GM21447 (cell line): ENCODE data around the gene IL23R.
A peak's percentile ranks its signal among the peaks of the same experiment; 100 is the strongest.
"Not testable (repeated sequence)": the region's sequence is repeated elsewhere in the genome, so short reads cannot be mapped to it uniquely, and the experiment has no call there.

Source experiments
- ATAC-seq: cut with Tn5 transposase; IDR thresholded peaks from one replicate; pipeline ENCODE4 v1.9.1; 2021; ENCODE audit not compliant: unreplicated experiment

The IL23R gene, protein sequence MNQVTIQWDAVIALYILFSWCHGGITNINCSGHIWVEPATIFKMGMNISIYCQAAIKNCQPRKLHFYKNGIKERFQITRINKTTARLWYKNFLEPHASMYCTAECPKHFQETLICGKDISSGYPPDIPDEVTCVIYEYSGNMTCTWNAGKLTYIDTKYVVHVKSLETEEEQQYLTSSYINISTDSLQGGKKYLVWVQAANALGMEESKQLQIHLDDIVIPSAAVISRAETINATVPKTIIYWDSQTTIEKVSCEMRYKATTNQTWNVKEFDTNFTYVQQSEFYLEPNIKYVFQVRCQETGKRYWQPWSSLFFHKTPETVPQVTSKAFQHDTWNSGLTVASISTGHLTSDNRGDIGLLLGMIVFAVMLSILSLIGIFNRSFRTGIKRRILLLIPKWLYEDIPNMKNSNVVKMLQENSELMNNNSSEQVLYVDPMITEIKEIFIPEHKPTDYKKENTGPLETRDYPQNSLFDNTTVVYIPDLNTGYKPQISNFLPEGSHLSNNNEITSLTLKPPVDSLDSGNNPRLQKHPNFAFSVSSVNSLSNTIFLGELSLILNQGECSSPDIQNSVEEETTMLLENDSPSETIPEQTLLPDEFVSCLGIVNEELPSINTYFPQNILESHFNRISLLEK

DNA sequence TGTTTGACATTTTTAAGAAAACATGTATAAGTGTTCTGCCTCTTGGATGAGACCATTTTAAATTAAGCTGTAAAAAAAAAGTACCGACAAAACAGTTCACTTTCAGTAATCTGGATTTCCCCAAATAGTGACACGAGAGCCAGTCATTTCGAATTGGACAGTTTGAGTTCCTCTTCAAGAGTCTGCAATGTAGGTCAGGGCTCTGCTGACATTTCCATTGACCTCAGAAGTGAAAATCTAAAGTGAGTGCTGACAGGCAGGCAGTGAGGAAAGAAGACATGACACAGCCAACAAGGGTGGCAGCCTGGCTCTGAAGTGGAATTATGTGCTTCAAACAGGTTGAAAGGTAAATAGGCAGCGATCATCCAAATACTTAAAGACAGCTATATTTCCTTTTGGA lies at the start of gene IL23R:
IL23R (plus strand) TSS at position 259 of the 400 bp plus-strand sequence. CDS start 1,667 bp downstream, outside the sequence.
- peak; percentile 85 for ATAC-seq

DNA sequence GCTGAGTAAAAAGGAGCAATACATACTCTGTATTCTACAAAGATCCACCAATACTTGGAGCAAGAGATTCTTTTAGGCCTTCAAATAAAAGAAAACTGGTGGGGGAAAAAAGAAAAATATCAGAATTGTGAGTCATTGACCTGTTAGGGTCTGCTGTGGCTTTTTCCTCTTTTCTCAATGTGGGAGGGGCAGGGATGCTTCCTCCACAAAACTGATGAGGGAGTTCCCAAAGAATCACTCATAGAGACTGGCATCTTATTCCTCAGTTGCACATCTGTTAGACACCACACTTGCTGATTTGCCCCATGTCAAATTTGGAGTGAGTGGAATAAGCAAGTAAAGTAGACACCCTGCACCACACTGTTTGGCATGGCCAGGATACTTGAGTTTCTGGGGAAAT lies 48.1 kb upstream of the IL23R start:
- ATAC-seq = no peak

DNA sequence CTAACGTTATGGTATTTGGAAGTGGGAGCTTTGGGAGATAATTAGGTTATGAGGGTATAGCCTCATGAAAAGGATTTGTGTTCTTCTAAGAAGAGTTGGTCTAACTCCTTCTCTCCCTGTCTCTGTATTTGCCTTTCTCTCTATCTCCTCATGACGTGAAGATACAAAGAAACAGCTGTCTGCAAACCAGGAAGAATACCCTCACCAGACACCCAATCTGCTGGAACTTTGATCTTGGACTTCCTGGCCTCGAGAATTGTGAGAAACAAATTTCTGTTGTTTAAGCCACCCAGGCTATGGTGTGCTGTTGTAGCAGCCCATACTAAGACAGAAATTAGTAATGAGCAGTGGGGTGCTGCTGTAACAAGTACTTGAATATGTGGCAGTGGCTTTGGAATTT lies 47.6 kb upstream of the IL23R start:
- no peak for ATAC-seq

DNA sequence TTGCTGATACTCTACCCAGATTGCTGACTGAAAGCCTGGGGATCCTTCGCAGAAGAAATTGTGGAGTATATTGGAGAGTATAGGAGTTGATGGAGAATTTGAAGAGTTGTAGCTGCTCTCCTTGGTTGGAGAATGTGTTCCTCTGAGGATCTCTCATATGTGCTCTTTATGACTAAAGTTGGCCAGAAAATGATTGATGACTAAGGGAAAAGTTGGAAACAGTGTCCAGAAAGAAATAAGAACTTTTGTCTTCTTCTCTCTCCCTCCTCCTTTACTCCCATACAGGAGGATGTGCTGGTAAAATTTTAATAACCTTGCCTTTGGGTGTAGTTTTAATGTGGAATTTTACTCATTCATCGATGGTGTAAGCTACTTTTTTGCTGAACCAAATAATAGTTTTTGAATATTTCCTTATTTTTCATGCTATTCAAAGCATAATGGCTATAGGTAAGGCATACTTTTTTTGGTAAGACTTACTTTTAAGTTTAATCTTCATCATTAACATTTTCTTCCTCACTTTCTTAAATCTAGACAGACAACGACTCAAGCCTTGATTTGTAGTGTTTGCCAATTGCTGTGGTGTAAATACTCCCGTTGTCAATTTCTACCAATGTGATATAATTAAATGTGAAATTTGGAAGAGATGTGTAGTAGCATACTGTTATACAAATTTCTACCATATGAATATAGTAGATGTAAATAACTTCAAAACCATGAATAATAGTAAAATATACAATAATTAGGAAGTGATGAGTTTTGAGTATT lies 45.2 kb upstream of the IL23R start:
- no peak for ATAC-seq

DNA sequence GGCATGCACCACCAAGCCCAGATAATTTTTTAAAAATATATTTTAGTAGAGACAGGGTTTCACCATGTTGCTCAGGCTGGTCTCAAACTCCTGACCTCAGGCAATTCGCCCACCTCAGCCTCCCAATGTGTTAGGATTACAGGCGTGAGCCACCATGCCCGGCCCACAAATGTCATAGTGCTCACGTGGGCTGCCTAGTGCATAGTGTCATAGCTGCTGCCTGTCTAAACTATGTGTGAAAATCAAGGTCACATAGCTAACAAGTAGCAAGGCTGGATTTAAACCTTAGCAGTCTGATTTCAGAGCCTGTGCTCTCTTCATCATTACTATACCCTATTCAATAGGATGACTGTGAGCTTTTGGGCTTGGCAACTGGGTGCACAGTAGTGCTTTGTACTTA lies 41.8 kb upstream of the IL23R start:
- ATAC-seq = no peak

DNA sequence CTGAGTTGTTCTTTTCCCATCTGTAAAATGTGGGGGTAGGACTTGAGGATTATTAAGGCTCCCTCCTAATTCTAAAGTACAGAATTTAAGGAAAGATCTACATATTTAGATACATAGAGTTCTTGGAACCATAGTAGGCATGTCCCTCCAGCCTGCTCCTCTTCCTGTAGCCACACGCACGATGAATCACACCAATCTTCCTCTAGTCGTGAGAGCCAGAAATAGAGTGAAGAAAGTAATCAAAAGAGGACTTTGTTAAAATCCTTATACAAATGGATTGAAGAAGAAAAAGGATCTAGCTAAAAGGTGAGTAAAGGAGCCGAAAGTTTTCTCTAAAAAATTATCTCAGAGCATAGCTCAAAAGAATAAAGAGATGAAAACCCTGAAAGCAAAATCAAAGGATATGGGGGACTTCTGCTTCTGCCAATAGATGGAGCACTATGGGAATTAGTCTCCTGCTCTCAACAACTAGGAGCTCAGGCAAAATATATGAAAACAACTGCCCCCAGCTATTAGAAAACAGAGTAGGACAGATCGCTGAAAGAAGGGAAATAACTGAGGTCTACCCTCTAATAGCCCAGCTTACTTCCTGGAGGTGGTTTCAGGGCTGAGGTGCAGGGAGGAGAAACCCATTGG lies 40.0 kb upstream of the IL23R start:
- ATAC-seq = no peak

DNA sequence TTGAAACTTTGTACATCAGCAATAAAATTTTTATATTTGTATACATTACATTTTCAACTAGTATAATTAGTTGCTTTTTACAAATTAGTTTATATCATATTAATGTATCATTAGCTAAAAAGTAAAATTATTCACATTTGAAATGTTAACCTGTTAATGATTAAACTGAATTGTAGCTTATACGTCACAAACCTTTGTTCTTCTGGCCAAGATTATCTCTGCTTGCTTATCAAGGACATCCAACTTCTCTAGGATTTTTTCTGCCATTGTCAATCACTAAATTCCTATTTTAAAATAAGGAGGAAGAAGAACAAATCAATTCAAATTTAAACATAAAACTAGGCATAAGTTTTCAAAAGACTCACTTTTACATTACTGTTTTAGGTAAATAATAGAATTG lies 39.3 kb upstream of the IL23R start:
- no peak for ATAC-seq

DNA sequence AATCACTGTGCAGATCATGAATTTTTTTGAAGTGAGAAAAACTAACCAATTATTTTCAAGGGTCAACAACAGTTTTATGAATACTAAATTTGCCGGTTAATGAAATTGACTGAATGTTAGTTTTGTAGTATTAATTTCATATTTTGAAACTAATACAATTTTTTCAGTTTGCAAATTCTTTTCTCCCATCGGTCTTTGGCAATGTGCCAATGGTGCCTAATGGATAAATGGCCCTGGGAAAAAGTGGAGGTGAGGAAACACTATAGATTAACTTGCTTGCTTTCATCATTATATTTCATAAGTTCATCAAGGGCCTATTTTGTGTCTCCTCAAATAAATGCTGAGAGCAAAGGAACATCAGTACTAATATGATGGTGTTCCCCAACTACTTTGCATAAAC lies 35.6 kb upstream of the IL23R start:
- ATAC-seq = no peak

DNA sequence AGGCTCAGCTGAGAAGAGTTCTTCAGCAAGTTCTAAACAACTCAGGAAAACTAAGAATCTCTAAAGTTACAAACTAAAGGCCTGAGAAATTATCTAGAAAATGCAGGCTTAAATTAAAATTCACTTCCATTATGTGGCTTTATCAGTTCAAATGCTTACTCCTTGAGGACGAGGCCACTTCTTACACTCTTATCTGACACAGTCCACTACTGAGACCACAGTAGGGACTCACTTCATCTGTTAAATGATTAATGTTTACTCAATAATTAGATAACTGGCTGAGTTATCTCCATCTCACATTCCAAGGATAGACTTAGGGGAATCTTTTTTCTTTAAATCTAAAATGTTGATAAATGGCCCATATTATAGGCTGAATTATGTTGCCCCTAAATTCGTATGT lies 33.1 kb upstream of the IL23R start:
- ATAC-seq = no peak

DNA sequence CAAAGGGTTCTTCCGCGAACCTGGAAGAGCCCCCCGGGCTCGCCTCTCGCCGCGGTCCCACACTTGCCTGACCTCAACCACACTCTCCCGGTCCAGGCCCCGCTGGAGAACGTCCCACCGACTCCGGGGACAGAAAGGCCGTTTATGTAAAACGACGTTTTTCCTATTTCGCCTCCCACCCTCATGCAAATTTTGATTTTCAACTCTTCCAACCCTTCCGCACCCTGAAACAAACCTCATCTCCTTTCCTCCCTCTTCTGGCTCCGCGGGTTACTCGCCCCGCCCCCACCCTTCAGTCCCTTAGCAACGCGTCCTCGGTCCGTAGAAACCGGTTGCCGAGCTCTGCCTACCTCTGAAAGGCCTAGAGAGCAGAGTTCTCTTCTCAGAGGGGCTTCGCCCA lies 31.6 kb upstream of the IL23R start, which contains the start of gene C1orf141:
C1orf141 (minus strand) TSS at position 276 of the 400 bp plus-strand sequence. CDS start 7,730 bp downstream, outside the sequence.
- ATAC-seq = no peak

DNA sequence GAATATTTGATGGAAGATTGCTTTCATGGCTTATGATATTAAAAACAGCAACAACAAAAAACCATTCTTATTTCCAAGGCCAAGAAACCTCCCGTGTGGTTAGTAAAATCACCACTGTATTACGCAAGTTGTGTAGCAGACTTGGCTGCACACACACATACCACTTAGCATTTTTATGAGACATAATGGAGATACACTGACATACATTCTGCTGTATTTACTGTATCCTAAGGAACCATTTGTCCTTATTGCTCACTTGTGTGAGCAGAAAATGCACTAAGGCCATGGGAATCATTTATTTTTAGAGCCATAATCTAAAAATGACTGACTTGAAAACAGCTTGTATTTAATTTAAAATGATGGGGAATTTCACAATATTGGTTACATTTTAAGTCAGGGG lies 30.9 kb upstream of the IL23R start:
- no peak for ATAC-seq

DNA sequence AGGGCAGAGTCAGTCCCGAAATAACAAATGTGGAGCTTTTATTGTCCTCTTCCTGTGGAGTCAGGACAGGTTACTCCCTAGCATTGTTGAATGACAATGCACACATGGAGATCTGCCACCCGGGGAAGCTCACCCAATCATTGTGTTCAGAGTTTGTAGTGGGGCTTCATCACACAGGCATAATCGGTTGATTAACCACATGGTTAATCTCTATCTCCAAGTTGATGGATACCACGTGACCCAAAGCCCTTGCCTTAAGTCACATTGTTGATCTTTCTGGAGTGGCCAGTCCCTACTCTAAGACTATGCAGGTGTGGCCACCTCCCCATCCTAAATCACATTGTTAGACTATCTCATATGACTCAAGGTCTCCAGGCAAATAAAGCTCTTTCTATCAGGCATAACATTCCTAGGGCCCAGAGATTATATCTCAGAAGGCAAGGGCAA lies 28.9 kb upstream of the IL23R start:
- no peak for ATAC-seq

DNA sequence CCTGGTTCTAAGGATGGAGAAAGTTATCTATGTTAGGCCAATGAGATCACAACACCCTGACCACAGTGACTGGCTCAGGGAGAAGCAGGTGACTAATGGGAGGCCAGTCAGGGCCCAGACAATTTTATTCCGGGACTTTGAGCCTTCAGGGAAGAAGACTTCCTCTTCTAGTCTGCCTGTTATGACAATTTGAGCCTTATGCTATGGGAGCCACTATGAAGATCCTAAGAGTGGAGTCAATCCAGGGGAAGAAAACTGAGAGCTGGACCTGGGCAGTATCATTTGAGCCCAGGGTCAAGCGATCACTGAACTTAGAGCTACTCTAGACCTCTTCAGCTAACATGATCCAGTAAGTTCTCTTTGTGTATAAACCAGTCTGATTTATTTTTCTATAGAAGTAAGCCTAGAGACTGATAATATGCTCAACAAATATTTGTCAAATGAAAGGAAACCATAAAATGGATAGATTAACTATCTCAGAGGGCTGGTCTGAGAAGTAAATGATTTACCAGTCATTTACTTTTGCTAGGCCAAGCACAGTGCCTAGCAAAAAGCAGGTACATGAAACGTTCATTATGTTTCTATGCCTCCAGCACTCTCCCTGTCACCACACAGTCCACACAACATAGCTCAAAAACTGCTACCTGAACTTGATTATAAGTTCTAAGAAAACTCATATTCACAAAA lies 27.3 kb upstream of the IL23R start:
- ATAC-seq = no peak

DNA sequence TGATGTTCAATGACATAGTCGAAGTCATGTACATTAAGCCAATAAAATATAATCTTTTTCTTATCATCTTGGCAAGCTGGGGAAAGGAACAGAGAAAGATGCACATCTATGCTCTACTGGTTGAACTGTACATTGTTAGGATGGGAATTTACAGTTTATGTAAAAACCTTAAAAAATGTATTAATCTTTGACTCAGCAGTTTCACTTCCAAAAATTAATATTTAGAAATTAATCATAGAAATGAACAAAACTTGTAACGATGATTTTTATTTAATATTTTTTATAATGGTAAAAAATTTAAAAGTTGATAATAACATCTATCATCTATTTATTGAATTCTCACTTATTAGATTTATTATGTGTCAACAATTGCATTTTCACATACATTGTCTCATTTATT lies 25.8 kb upstream of the IL23R start:
- ATAC-seq = no peak

DNA sequence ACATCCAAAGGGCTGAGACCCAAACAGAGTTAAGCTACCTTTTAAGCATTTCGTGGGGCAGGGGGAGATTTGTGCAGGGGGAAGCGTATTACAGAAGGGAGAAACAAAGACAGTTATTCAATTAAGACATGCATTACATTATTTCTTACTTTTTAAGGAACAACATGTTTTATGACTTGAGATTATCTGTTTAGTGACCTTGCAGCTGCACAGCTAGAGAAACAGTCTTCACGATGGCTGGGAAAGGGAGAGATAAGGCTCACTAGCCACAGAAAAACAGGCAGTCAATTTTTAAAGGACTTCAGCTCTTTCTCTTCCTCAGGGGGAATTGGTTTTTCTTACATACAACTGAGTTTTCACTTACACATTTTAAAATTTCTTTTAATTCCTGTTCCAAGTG lies 24.4 kb upstream of the IL23R start:
- ATAC-seq = not testable (repeated sequence)

DNA sequence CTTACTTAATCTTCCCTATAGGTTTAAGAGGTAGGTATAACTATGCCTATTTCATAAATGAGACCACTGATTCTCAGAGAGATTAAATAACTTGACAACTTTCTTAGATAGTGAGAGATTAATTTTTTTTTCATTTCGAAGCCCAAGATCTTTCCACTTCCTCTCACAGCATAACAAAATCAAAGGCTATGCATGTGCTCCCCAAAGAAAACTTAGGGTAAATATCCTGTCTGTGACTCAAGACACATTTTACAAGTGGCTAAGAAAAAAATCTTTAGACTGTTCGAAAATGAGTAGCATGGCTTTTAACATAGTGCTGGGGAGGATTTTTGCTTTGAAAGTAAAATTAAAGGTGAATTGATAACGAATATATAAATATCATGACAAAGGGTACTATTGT lies 23.3 kb upstream of the IL23R start:
- ATAC-seq = no peak

DNA sequence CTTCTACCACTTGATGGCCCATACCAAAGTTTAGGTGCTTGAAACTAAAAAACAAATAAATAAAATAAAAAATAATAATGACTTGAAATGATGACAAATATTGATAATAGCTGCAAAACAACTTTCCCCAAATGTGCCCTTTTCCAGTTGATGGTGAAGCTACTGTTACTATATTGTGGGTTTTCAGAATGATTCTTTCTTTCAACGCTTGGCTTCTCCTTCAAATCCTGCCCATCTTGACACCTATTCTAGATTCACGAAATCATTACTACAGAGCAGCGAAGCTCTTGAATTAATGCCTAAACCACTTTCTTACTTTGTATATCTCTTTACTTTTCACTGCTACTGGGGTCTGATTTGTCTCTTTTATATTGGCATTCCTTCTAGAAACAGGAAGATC lies 22.3 kb upstream of the IL23R start:
- no peak for ATAC-seq

DNA sequence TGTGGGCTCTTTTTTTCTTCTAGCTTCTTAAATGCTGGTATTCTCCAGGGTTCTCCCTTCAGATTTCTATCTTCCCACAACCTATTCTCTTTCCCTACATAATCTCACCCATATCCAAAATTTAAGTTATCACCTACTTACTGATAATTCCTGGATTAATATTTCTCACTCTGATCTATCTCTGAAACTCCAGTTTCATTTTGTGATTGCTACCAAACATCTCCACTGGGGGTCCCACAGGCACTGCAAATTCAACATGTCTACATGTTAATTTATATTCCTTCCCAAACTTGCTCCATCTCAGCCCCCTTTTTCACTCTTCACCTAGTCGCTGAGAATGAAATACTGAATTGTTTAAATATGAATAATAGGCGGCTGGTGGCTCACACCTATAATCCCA lies 21.6 kb upstream of the IL23R start:
- ATAC-seq = no peak

DNA sequence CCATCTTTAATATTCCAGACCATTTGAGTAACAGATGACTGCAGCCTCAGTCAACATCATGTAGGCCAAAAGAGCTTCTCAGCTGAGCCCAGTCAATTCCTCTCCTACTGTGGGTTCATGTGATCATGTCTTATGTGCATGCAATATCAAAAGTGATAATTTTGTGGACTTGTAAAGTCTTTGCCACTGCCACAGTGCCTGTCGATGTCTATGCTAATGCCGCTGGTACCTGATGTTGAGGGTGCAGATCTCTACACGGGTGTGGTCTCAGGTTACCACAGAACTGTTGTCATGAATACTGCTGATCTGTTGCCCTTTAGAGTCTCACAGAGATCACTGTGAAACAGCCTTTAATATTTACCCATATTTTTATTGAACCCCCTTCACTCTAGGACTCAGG lies 20.2 kb upstream of the IL23R start:
- no peak for ATAC-seq

DNA sequence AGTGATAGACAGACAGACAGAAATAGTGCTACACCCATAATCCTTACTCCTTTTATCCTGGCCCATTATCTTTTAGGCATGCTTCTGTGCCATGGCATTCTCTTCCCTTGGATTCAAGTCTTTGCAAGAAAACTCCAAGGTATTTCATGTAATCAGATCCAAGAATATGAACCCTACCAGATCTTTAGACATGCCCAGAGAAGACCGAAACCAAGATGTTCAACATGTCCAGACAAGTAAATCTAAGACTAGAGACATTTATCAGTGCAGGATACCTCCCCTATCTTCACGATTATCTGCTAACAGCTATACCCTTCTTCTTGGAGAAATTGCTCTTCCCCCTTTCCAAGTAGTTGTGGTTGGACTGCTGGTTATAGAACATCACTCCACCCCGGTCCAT lies 19.7 kb upstream of the IL23R start:
- ATAC-seq = no peak

DNA sequence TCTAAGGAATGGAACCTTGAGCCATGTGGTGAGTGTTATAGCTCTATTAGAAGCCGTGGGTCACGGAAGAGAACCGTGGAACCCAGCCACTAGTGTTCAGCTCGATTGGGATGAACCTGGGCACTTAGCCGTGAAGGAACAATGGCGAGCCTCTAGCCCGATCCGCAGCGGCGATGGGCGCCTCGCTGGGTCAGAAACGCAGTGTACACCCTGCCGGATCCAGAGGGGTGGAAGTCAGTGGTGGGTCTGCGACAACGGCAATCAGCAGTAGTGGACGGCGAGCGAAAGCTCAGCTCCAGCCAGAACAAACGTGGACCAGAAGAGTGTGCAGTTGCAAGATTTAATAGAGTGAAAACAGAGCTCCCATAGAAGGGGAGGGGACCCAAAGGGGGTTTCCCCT lies 18.3 kb upstream of the IL23R start:
- not testable (repeated sequence) for ATAC-seq
